ENCODE data around the gene RPL27.
A peak's percentile ranks its signal among the peaks of the same experiment; 100 is the strongest.

Gene RPL27

DNA sequence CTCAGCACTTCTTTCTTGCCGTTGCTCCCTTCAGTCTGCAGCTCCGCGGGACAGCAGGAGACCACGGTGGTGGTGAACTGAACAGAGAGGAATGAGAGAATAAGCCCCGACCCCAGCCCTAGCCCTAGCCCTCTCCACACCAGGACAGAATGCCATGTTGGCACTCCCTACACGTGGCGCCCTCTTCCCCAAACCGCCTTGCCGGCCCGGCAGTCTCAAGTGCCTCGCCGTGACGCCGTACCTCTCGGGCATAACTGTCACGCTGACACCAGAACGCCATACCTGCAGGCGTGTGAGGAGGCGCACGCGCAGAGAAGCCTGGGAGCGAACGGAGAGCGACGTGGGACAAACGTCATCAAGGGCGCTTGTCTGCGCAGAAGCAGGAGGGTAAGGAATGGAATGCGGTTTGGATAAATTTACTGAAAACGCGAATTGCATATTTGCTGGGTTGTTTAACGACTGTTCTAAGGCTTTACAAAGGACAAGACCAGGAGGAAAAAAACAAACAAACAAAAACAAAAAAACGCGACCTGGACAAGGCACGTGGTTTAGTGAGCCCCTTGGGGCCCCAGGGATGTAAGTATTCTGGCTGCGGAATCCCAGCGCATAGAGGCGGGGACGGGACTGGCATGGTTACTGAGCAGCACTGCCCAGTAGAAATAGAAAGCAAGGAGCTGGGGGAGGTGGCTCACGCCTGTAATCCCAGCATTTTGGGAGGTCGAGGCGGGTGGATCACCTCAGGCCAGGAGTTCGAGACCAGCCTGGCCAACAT, 33.9 kb upstream of the RPL27 start, which contains the start of gene AARSD1:
TSS of gene AARSD1 (minus strand) at position 294 of the 772 bp plus-strand sequence. CDS start at position 280, 14 bp downstream.
- Histone ChIP-seq H3F3A (ENCODE audit: insufficient read depth) (peaks cover 10% of the 10 kb centered on the region), H3K4me2 (ENCODE audit: low read depth, low read length, poor library complexity, severe bottlenecking) (peak within 1 kb of the TSS; percentile 74), H3K36me3 (ENCODE audit: low read length) (no peaks in the 10 kb centered on the region; the same call in 1 of the 2 replicates), H3K27ac (ENCODE audit: low read depth, low read length) (peak within 1 kb of the TSS; percentile 36), H3K27me3 (ENCODE audit: low read length) (no peaks in the 10 kb centered on the region), H3K9me2 (replicated peaks; ENCODE audit: insufficient read depth, low read length) (no peaks in the 10 kb centered on the region), H3K79me2 (ENCODE audit: insufficient read depth, low read length) (peaks cover 12% of the 10 kb centered on the region; the same call in 1 of the 2 replicates), H2AFZ (ENCODE audit: low read depth, low read length, severe bottlenecking) (peak within 1 kb of the TSS; percentile 77), H3K9ac (ENCODE audit: low read length) (peak within 1 kb of the TSS; percentile 73), H4K20me1 (ENCODE audit: low read depth, low read length) (no peaks in the 10 kb centered on the region), H3K4me3 (ENCODE audit: insufficient read depth, low read length, poor library complexity, severe bottlenecking) (peak within 1 kb of the TSS; percentile 83), H3K9me3 (ENCODE audit: insufficient read depth, low read length) (no peaks in the 10 kb centered on the region)
- TF ChIP-seq, protein P1, sequence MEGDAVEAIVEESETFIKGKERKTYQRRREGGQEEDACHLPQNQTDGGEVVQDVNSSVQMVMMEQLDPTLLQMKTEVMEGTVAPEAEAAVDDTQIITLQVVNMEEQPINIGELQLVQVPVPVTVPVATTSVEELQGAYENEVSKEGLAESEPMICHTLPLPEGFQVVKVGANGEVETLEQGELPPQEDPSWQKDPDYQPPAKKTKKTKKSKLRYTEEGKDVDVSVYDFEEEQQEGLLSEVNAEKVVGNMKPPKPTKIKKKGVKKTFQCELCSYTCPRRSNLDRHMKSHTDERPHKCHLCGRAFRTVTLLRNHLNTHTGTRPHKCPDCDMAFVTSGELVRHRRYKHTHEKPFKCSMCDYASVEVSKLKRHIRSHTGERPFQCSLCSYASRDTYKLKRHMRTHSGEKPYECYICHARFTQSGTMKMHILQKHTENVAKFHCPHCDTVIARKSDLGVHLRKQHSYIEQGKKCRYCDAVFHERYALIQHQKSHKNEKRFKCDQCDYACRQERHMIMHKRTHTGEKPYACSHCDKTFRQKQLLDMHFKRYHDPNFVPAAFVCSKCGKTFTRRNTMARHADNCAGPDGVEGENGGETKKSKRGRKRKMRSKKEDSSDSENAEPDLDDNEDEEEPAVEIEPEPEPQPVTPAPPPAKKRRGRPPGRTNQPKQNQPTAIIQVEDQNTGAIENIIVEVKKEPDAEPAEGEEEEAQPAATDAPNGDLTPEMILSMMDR (IDR thresholded peaks at IDR 0.05; ENCODE audit: insufficient read depth, low read length, poor library complexity, severe bottlenecking) = no peak
- TF ChIP-seq EZH2phosphoT487 (conservative IDR thresholded peaks at IDR 0.05; ENCODE audit: low read length) = no peak

DNA sequence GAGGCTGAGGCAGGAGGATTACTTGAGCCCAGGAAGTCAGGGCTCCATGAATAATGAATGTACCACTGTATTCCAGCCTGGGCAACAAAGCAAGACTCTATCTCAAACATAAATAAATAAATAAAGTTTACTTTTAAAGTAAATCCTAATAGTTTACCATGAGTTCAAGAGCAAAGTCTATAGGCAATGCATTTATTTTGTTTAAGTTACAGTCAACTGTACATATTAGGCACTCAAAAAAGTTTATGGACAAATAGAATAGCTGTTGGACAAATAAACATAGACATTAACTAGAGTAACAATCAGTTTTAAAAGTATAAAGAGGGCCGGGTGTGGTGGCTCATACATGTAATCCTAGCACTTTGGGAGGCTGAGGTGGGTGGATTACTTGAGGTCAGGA, 30.3 kb upstream of the RPL27 start:
- H3K36me3 ChIP-seq (ENCODE audit: low read length) = no peaks in the 10 kb centered on the region
- TF ChIP-seq, protein P1 (IDR thresholded peaks at IDR 0.05; ENCODE audit: insufficient read depth, low read length, poor library complexity, severe bottlenecking) = no peak
- no peak for TF ChIP-seq EZH2phosphoT487 (conservative IDR thresholded peaks at IDR 0.05; ENCODE audit: low read length)
- no peak overlapping the region for H3K4me3 ChIP-seq (ENCODE audit: insufficient read depth, low read length, poor library complexity, severe bottlenecking)
- no peaks in the 10 kb centered on the region for H3K27me3 ChIP-seq (ENCODE audit: low read length)
- H3K9me2 ChIP-seq (replicated peaks; ENCODE audit: insufficient read depth, low read length) = no peaks in the 10 kb centered on the region
- H3K4me2 ChIP-seq (ENCODE audit: low read depth, low read length, poor library complexity, severe bottlenecking) = no peak overlapping the region
- no peaks in the 10 kb centered on the region for H3K9me3 ChIP-seq (ENCODE audit: insufficient read depth, low read length)
- H3K9ac ChIP-seq (ENCODE audit: low read length) = no peak overlapping the region
- peaks cover 10% of the 10 kb centered on the region for H3F3A ChIP-seq (ENCODE audit: insufficient read depth)
- H2AFZ ChIP-seq (ENCODE audit: low read depth, low read length, severe bottlenecking) = no peak overlapping the region
- H3K79me2 ChIP-seq (ENCODE audit: insufficient read depth, low read length) = peaks cover 12% of the 10 kb centered on the region; the same call in 1 of the 2 replicates
- H3K27ac ChIP-seq (ENCODE audit: low read depth, low read length) = no peak overlapping the region
- no peaks in the 10 kb centered on the region for H4K20me1 ChIP-seq (ENCODE audit: low read depth, low read length)

DNA sequence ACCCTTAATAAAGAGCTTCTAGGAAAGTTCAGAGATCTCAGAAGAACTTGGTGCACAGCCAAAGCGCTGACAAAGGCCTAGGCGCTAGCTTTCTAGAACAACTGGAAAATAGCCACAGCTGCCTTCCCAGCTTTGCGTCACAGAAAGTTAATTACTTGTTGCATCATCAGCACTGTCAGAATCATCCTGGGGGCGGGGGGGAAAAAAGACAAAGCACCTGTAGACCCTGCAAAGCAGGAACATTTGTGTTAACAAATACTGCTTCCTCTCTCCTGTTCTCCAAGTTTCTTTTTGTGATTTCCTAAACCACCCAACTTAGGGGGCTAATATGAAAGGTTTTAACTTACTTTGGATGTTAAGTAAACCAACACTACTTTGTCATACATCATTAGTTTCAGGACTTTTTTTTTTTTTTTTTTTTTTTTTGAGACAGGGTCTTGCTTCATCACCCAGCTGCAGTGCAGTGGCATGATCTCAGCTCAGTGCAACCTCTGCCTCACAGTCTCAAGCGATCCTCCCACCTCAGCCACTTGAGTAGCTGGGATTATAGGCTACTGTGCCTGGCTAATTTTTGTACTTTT, 29.1 kb upstream of the RPL27 start:
- Histone ChIP-seq H2AFZ (ENCODE audit: low read depth, low read length, severe bottlenecking) (no peak overlapping the region), H3K4me3 (ENCODE audit: insufficient read depth, low read length, poor library complexity, severe bottlenecking) (no peak overlapping the region), H3K79me2 (ENCODE audit: insufficient read depth, low read length) (peaks cover 5% of the 10 kb centered on the region; the same call in 1 of the 2 replicates), H3K9me3 (ENCODE audit: insufficient read depth, low read length) (no peaks in the 10 kb centered on the region), H3K4me2 (ENCODE audit: low read depth, low read length, poor library complexity, severe bottlenecking) (no peak overlapping the region), H3K9me2 (replicated peaks; ENCODE audit: insufficient read depth, low read length) (no peaks in the 10 kb centered on the region), H4K20me1 (ENCODE audit: low read depth, low read length) (no peaks in the 10 kb centered on the region), H3K36me3 (ENCODE audit: low read length) (no peaks in the 10 kb centered on the region), H3K9ac (ENCODE audit: low read length) (no peak overlapping the region), H3F3A (ENCODE audit: insufficient read depth) (peaks cover 10% of the 10 kb centered on the region), H3K27ac (ENCODE audit: low read depth, low read length) (no peak overlapping the region), H3K27me3 (ENCODE audit: low read length) (no peaks in the 10 kb centered on the region)
- no peak for TF ChIP-seq EZH2phosphoT487 (conservative IDR thresholded peaks at IDR 0.05; ENCODE audit: low read length)
- TF ChIP-seq, protein P1 (IDR thresholded peaks at IDR 0.05; ENCODE audit: insufficient read depth, low read length, poor library complexity, severe bottlenecking) = no peak
